Femur (tissue), 1 donor: ENCODE data around the gene CYP2E1.
"Not testable (repeated sequence)": the region's sequence is repeated elsewhere in the genome, so short reads cannot be mapped to it uniquely, and the experiment has no call there.

Experiments
- DNase-seq: peaks from one replicate; pipeline ENCODE4 v3.0.0-alpha.2; 2017

Gene CYP2E1

GRCh38 chr10:133577037-133577436 lies 49.9 kb downstream of the CYP2E1 start:
- not testable (repeated sequence) for DNase-seq
